ENCODE results near the gene NPM1. TPM values are rescaled to one million over a fixed set of nuclear protein-coding genes. Genes with fewer than 3 reads are reported as not detected.
A peak's percentile ranks its signal among the peaks of the same experiment; 100 is the strongest.

Gene NPM1
- total and polyA plus RNA-seq, 2 of the 13 experiments (the other 11 are each of a cell fraction or from before 2014, with no cell fraction given), result 2,047 to 3,353 TPM

DNA sequence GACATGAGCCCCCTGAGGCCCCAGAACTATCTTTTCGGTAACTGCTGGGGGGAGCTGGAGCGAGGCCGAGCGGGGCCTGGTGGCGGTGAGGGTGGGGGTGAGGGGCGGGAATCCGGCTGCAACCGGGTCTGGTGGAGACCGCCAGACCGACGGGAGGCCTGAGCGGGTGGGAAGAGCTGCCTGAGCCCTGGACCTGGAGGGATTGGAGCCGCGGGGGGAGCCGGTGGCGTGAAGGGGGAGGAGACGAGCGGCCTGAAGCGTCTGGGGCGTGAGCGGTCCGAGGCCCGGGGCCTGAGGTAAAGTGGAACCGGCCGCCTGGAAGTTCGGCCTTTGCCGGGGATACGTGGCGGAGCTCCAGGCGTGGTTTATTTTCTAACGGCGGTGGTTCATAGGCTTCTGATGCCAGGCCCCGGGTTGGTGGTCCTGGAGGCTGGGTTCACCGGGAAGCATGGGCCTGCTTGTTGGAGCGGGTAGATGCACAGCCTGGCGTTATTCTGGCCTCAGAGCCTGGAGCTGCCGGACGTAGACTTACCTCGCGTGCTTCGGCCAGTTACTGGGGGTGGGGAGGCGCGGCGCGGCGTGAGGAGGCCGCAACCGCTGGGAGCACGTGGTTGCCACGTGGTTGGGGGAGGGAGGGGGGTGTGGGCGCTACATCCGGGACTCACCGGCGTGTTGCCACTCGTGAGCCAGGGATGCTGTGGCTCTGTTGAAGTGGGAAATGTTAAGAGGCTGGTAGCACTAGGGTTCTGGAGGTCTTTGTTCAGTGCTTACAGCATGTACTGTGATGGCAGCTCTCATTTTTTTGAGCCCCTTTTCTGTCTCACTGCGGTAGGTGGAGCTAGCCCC lies 544 bp downstream of the NPM1 start (continued):
- TF ChIP-seq, protein P1, sequence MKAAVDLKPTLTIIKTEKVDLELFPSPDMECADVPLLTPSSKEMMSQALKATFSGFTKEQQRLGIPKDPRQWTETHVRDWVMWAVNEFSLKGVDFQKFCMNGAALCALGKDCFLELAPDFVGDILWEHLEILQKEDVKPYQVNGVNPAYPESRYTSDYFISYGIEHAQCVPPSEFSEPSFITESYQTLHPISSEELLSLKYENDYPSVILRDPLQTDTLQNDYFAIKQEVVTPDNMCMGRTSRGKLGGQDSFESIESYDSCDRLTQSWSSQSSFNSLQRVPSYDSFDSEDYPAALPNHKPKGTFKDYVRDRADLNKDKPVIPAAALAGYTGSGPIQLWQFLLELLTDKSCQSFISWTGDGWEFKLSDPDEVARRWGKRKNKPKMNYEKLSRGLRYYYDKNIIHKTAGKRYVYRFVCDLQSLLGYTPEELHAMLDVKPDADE (CRISPR knock-in tag; IDR thresholded peaks at IDR 0.05), result no peak
- TF ChIP-seq ZNF343 (CRISPR knock-in tag; IDR thresholded peaks at IDR 0.05), result no peak; the same call in 1 of the 2 replicates
- TF ChIP-seq ZFX (CRISPR knock-in tag; IDR thresholded peaks at IDR 0.05; ENCODE audit: low read depth), result peak; percentile 93
- TF ChIP-seq SAFB2 (CRISPR knock-in tag; IDR thresholded peaks at IDR 0.05; ENCODE audit: borderline replicate concordance, low read depth), result 0 out of 2 replicates have a peak, but pooled peaks have one; percentile 67
- TF ChIP-seq ZBTB1 (CRISPR knock-in tag; IDR thresholded peaks at IDR 0.05; ENCODE audit: borderline replicate concordance), result no peak
- TF ChIP-seq YEATS4 (CRISPR knock-in tag; IDR thresholded peaks at IDR 0.05; ENCODE audit: borderline replicate concordance), result peak; percentile 91
- no peak for TF ChIP-seq ZNF225 (CRISPR knock-in tag; IDR thresholded peaks at IDR 0.05)
- 0 out of 2 replicates have a peak, but pooled peaks have one; percentile 18 for TF ChIP-seq POLR2G (IDR thresholded peaks at IDR 0.05; ENCODE audit: low read depth, low read length)
- peak; percentile 35; the same call in 1 of the 2 replicates for TF ChIP-seq ZNF777 (CRISPR knock-in tag; IDR thresholded peaks at IDR 0.05)
- peak; percentile 94 for TF ChIP-seq ZNF616 (CRISPR knock-in tag; IDR thresholded peaks at IDR 0.05; ENCODE audit: low read depth)
- TF ChIP-seq, protein P2, sequence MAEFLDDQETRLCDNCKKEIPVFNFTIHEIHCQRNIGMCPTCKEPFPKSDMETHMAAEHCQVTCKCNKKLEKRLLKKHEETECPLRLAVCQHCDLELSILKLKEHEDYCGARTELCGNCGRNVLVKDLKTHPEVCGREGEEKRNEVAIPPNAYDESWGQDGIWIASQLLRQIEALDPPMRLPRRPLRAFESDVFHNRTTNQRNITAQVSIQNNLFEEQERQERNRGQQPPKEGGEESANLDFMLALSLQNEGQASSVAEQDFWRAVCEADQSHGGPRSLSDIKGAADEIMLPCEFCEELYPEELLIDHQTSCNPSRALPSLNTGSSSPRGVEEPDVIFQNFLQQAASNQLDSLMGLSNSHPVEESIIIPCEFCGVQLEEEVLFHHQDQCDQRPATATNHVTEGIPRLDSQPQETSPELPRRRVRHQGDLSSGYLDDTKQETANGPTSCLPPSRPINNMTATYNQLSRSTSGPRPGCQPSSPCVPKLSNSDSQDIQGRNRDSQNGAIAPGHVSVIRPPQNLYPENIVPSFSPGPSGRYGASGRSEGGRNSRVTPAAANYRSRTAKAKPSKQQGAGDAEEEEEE (CRISPR knock-in tag; IDR thresholded peaks at IDR 0.05; ENCODE audit: borderline replicate concordance), result no peak
- TF ChIP-seq SRSF4 (IDR thresholded peaks at IDR 0.05; ENCODE audit: low read depth, low read length, poor library complexity, severe bottlenecking), result peak; percentile 14
- TF ChIP-seq NFATC3 (CRISPR knock-in tag; IDR thresholded peaks at IDR 0.05), result no peak
- TF ChIP-seq ZNF768 (CRISPR knock-in tag; IDR thresholded peaks at IDR 0.05), result peak; percentile 37
- TF ChIP-seq, protein P3, sequence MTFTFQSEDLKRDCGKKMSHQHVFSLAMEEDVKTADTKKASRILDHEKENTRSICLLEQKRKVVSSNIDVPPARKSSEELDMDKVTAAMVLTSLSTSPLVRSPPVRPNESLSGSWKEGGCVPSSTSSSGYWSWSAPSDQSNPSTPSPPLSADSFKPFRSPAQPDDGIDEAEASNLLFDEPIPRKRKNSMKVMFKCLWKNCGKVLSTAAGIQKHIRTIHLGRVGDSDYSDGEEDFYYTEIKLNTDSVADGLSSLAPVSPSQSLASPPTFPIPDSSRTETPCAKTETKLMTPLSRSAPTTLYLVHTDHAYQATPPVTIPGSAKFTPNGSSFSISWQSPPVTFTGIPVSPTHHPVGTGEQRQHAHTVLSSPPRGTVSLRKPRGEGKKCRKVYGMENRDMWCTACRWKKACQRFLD (CRISPR knock-in tag; IDR thresholded peaks at IDR 0.05; ENCODE audit: borderline replicate concordance), result no peak
- TF ChIP-seq, protein P4, sequence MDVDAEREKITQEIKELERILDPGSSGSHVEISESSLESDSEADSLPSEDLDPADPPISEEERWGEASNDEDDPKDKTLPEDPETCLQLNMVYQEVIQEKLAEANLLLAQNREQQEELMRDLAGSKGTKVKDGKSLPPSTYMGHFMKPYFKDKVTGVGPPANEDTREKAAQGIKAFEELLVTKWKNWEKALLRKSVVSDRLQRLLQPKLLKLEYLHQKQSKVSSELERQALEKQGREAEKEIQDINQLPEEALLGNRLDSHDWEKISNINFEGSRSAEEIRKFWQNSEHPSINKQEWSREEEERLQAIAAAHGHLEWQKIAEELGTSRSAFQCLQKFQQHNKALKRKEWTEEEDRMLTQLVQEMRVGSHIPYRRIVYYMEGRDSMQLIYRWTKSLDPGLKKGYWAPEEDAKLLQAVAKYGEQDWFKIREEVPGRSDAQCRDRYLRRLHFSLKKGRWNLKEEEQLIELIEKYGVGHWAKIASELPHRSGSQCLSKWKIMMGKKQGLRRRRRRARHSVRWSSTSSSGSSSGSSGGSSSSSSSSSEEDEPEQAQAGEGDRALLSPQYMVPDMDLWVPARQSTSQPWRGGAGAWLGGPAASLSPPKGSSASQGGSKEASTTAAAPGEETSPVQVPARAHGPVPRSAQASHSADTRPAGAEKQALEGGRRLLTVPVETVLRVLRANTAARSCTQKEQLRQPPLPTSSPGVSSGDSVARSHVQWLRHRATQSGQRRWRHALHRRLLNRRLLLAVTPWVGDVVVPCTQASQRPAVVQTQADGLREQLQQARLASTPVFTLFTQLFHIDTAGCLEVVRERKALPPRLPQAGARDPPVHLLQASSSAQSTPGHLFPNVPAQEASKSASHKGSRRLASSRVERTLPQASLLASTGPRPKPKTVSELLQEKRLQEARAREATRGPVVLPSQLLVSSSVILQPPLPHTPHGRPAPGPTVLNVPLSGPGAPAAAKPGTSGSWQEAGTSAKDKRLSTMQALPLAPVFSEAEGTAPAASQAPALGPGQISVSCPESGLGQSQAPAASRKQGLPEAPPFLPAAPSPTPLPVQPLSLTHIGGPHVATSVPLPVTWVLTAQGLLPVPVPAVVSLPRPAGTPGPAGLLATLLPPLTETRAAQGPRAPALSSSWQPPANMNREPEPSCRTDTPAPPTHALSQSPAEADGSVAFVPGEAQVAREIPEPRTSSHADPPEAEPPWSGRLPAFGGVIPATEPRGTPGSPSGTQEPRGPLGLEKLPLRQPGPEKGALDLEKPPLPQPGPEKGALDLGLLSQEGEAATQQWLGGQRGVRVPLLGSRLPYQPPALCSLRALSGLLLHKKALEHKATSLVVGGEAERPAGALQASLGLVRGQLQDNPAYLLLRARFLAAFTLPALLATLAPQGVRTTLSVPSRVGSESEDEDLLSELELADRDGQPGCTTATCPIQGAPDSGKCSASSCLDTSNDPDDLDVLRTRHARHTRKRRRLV (CRISPR knock-in tag; IDR thresholded peaks at IDR 0.05), result 0 out of 2 replicates have a peak, but pooled peaks have one; percentile 56
- peak; percentile 34; the same call in 1 of the 2 replicates for TF ChIP-seq TEAD2 (CRISPR knock-in tag; IDR thresholded peaks at IDR 0.05)
- TF ChIP-seq ONECUT2 (CRISPR knock-in tag; IDR thresholded peaks at IDR 0.05), result 0 out of 2 replicates have a peak, but pooled peaks have one; percentile 12

Data from HepG2 (cell line).